ENCODE measurements around the gene RERE. TPM values are rescaled to one million over a fixed set of nuclear protein-coding genes. Genes with fewer than 3 reads are reported as not detected.
"Not testable (repeated sequence)": the region's sequence is repeated elsewhere in the genome, so short reads cannot be mapped to it uniquely, and the experiment has no call there.

Gene RERE
- total and polyA plus RNA-seq, 7 donors, result 38.8 to 308 (median 99.7) TPM

- 56 to 58% (median 58%) methylated on average over 14 of the region's 14 CpGs for WGBS, 3 donors
- H3K36me3 ChIP-seq (ENCODE audit: insufficient read depth in 1 of 2, low read depth in 1 of 2), result no peaks in the 10 kb centered on the region
- no peak for TF ChIP-seq CTCF (IDR thresholded peaks at IDR 0.05)
- intact Hi-C loops (cut with DNase I), result no loop called here
- no peak for ATAC-seq
- no peaks in the 10 kb centered on the region for H3K27me3 ChIP-seq (ENCODE audit: insufficient read depth in 3 of 3, low read length in 2 of 3)
- no peaks in the 10 kb centered on the region for H3K9me3 ChIP-seq
- no peak for DNase-seq
- H3K4me3 ChIP-seq, result no peak overlapping the region
- no peaks in the 10 kb centered on the region for H3K4me1 ChIP-seq
- H3K27ac ChIP-seq, result no peak overlapping the region
Measured at GRCh38 chr1:8835941-8836643, 18.7 kb upstream of the RERE start.

- Histone ChIP-seq H3K9me3 (no peaks in the 10 kb centered on the region), H3K4me3 (no peak overlapping the region), H3K27ac (no peak overlapping the region), H3K27me3 (ENCODE audit: insufficient read depth in 3 of 3, low read length in 2 of 3) (no peaks in the 10 kb centered on the region), H3K36me3 (ENCODE audit: insufficient read depth in 1 of 2, low read depth in 1 of 2) (no peaks in the 10 kb centered on the region), H3K4me1 (no peaks in the 10 kb centered on the region)
- DNase-seq (no peak), ATAC-seq (no peak)
- intact Hi-C loops (cut with DNase I), result no loop called here
- 57 to 61% (median 59%) methylated on average over 4 of the region's 4 CpGs for WGBS, 3 donors
- peak; percentile 9 for TF ChIP-seq CTCF (IDR thresholded peaks at IDR 0.05)
Measured at GRCh38 chr1:8831340-8831739, 13.9 kb upstream of the RERE start.

- 80 to 83% (median 80%) methylated on average over 10 of the region's 10 CpGs for WGBS, 3 donors
- intact Hi-C loops (cut with DNase I); H3K27me3 ChIP-seq (ENCODE audit: insufficient read depth in 3 of 3, low read length in 2 of 3): not testable (repeated sequence)
Measured at GRCh38 chr1:8830732-8831131, 13.3 kb upstream of the RERE start.

GRCh38 chr1:8825985-8826481, 8.6 kb upstream of the RERE start:
- Histone ChIP-seq H3K27ac (no peak overlapping the region), H3K27me3 (ENCODE audit: insufficient read depth in 3 of 3, low read length in 2 of 3) (no peaks in the 10 kb centered on the region), H3K4me1 (peaks cover 16% of the 10 kb centered on the region), H3K36me3 (ENCODE audit: insufficient read depth in 1 of 2, low read depth in 1 of 2) (no peaks in the 10 kb centered on the region), H3K9me3 (no peaks in the 10 kb centered on the region), H3K4me3 (no peak overlapping the region)
- peak in 1 of 2 donors; percentile 45 for DNase-seq
- 66 to 68% (median 66%) methylated on average over 10 of the region's 10 CpGs for WGBS, 3 donors
- no peak for TF ChIP-seq CTCF (IDR thresholded peaks at IDR 0.05)
- peak in 1 of 4 donors; percentile 28 for ATAC-seq
- intact Hi-C loops (cut with DNase I), result no loop called here

More at GRCh38 chr1:8830732-8831131, 13.3 kb upstream of the RERE start:
- H3K36me3 ChIP-seq (ENCODE audit: insufficient read depth in 1 of 2, low read depth in 1 of 2); H3K9me3 ChIP-seq; ATAC-seq; H3K27ac ChIP-seq; H3K4me3 ChIP-seq; H3K4me1 ChIP-seq; DNase-seq: not testable (repeated sequence)

GRCh38 chr1:8823295-8823664, 5.8 kb upstream of the RERE start:
- H3K4me3 ChIP-seq, result no peak overlapping the region
- H3K27ac ChIP-seq, result peak overlapping the region; percentile 64
- no peaks in the 10 kb centered on the region for H3K27me3 ChIP-seq (ENCODE audit: insufficient read depth in 3 of 3, low read length in 2 of 3)
- WGBS, 3 donors, result 35 to 50% (median 39%) methylated on average over 6 of the region's 6 CpGs
- intact Hi-C loops (cut with DNase I), result no loop called here
- TF ChIP-seq CTCF (IDR thresholded peaks at IDR 0.05), result no peak
- DNase-seq, result no peak
- H3K36me3 ChIP-seq (ENCODE audit: insufficient read depth in 1 of 2, low read depth in 1 of 2), result no peaks in the 10 kb centered on the region
- no peaks in the 10 kb centered on the region for H3K9me3 ChIP-seq
- H3K4me1 ChIP-seq, result peaks cover 16% of the 10 kb centered on the region
- ATAC-seq, result no peak
